K562 (cell line): Measurements from ENCODE around the gene SPTBN4. TPM values are rescaled to one million over a fixed set of nuclear protein-coding genes. Genes with fewer than 3 reads are reported as not detected.

Source experiments
- BACH1 ChIP-seq: fragments of 200-800 bp; sonication (Bioruptor generic); IDR thresholded peaks from 2 replicates; pipeline ENCODE4 v1.6.1; 2016; ENCODE audit warnings: missing genetic modification characterization, missing compliant biosample characterization
- BRD4 ChIP-seq: fragments of 200-600 bp; sonication (generic); IDR thresholded peaks from 2 replicates; pipeline ENCODE4 v1.6.1; 2017; ENCODE audit warnings: inconsistent platforms
- CSDE1 ChIP-seq, 2 experiments: fragments of 450-650 bp; IDR thresholded peaks; 2 replicates each; pipeline ENCODE4 v1.6.1; 2016; ENCODE audit warnings: mild to moderate bottlenecking in 1 of 2
- ETV6 ChIP-seq, 3 experiments: fragments of 150-350 bp in 1 of 3; sonication (generic) in 1 of 3; formaldehyde crosslinking in 1 of 3; IDR thresholded peaks; 2 replicates each; pipeline versions ENCODE4 v1.6.1 to v1.8.0; 2014 to 2022; ENCODE audit warnings: borderline replicate concordance in 2 of 3, low read depth in 2 of 3, antibody characterized with exemption in 1 of 3, low read length in 1 of 3, mild to moderate bottlenecking in 1 of 3, missing genetic modification reagents in 1 of 3
- EZH2 ChIP-seq: IDR thresholded peaks from 2 replicates; pipeline ENCODE4 v1.6.1; 2012; ENCODE audit warnings: low read depth, mild to moderate bottlenecking, inconsistent platforms, low read length, borderline replicate concordance
- HDAC3 ChIP-seq: fragments of 450-650 bp; IDR thresholded peaks from 2 replicates; pipeline ENCODE4 v1.6.1; 2018; ENCODE audit warnings: borderline replicate concordance, mild to moderate bottlenecking, moderate library complexity; ENCODE audit not compliant: partially characterized antibody
- HMG20A ChIP-seq: fragments of 450-650 bp; formaldehyde crosslinking; conservative IDR thresholded peaks from 2 replicates; pipeline ENCODE4 v1.4.0; 2020; ENCODE audit warnings: mild to moderate bottlenecking, mixed read lengths
- MAFF ChIP-seq: IDR thresholded peaks from 2 replicates; pipeline ENCODE4 v1.6.1; 2012; ENCODE audit warnings: low read length, improper control_type of control experiment
- MAFG ChIP-seq: fragments of 450-650 bp; conservative IDR thresholded peaks from 2 replicates; pipeline ENCODE4 v1.6.1; 2016; ENCODE audit warnings: missing genetic modification characterization, missing compliant biosample characterization
- MEF2D ChIP-seq: conservative IDR thresholded peaks from 2 replicates; pipeline ENCODE4 v1.6.1; 2016; ENCODE audit warnings: low read depth, missing genetic modification characterization, missing compliant biosample characterization
- MYNN ChIP-seq, 2 experiments: sonication (generic); formaldehyde crosslinking in 1 of 2; IDR thresholded peaks; 2 replicates each; pipeline versions ENCODE4 v1.5.0 to v1.6.1; 2016 to 2020; ENCODE audit warnings: antibody characterized with exemption in 1 of 2, missing genetic modification reagents in 1 of 2
- PHB2 ChIP-seq: fragments of 450-650 bp; IDR thresholded peaks from 2 replicates; pipeline ENCODE4 v1.6.1; 2017; ENCODE audit warnings: low read depth
- PRMT5 ChIP-seq: sonication (generic); formaldehyde crosslinking; IDR thresholded peaks from 2 replicates; pipeline ENCODE4 v1.5.0; 2020; ENCODE audit warnings: missing genetic modification reagents
- TCF3 ChIP-seq: sonication (generic); formaldehyde crosslinking; IDR thresholded peaks from 2 replicates; pipeline ENCODE4 v1.4.0; 2020; ENCODE audit warnings: mild to moderate bottlenecking, missing genetic modification reagents
- ZNF239 ChIP-seq: fragments of 250-450 bp; sonication (Bioruptor Pico); IDR thresholded peaks from 2 replicates; pipeline ENCODE4 v1.4.0; 2020; ENCODE audit warnings: mild to moderate bottlenecking
- ZNF274 ChIP-seq: IDR thresholded peaks from 2 replicates; pipeline ENCODE4 v1.6.1; 2011; ENCODE audit warnings: low read depth, mild to moderate bottlenecking, low read length, moderate library complexity, borderline replicate concordance
- ZNF584 ChIP-seq: fragments of 200-800 bp; sonication (Bioruptor generic); IDR thresholded peaks from 2 replicates; pipeline ENCODE4 v1.6.1; 2016; ENCODE audit warnings: low read depth, mild to moderate bottlenecking, missing genetic modification characterization, missing compliant biosample characterization
- polyA plus RNA-seq, 8 experiments: library from polyadenylated mRNA; depleted of rRNA in 4 of 8; stranded (reverse) in 5 of 8; unstranded in 3 of 8; fragments of >200 nt; fragmentation: Nextera tagmentation in 2 of 8; fragmentation: Illumina TruSeq in 1 of 8; extraction: Ambion mirVana in 2 of 8; extraction: Trizol in 1 of 8; gene quantifications; 2 replicates each; pipeline versions ENCODE4 v1.2.1 to v1.2.3, GENCODE V29; 2011 to 2014; ENCODE audit warnings: inconsistent platforms in 1 of 8, missing spikeins in 1 of 8
- total RNA-seq, 7 experiments: library from RNA; depleted of rRNA in 6 of 7; stranded (reverse); fragments of >200 nt in 6 of 7; fragmentation: Illumina TruSeq in 2 of 7; extraction: Trizol in 2 of 7; gene quantifications; 2 replicates each; pipeline versions ENCODE4 v1.2.1 to v1.2.3, GENCODE V29; 2011 to 2021; ENCODE audit warnings: low replicate concordance in 1 of 7
- TF ChIP-seq, protein P1 (sequence below): fragments of 450-650 bp; formaldehyde crosslinking; IDR thresholded peaks from 2 replicates; pipeline ENCODE4 v1.4.0; 2020; ENCODE audit warnings: mild to moderate bottlenecking, moderate library complexity
- TF ChIP-seq, protein P2 (sequence below): fragments of 250-450 bp; sonication (Bioruptor Pico); IDR thresholded peaks from 2 replicates; pipeline ENCODE4 v1.4.0; 2020; ENCODE audit warnings: mild to moderate bottlenecking
- TF ChIP-seq, protein P3 (sequence below): sonication (generic); formaldehyde crosslinking; IDR thresholded peaks from 2 replicates; pipeline ENCODE4 v1.8.0; 2023; ENCODE audit warnings: missing genetic modification reagents, mild to moderate bottlenecking, borderline replicate concordance

The SPTBN4 gene
- total and polyA plus RNA-seq, 9 of the 15 experiments (the other 6 are each of a cell fraction or from before 2014, with no cell fraction given) = 0.01 to 1.5 (median 0.86) TPM

DNA sequence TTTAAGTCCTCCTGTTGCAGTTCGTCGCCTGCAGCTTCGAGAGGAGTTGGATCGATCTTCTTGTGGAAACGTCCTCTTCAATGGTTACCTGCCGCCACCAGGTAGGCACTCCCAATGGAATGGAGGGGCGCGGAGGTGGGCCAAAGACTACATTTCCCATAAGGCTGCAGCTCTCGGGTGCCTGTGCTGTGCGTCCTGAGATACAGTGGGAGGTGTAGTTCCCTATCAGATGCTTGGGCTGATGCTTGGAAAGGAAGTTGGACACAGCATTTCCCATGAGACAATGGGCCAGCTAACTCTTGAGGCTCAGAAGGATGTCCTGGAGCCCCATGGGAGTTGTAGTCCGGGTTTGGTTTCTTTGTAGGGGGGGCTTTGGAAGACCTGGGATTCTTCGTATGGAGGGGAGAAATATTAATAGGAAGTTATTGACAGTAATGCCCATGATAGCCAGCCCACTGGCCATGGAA, 111.7 kb downstream of the SPTBN4 start (continued):
- no peak for TF ChIP-seq HDAC3
- TF ChIP-seq MAFG (tag) = no peak
- TF ChIP-seq MYNN (IDR thresholded peaks at IDR 0.05) = no peak
- TF ChIP-seq MYNN (CRISPR knock-in tag; IDR thresholded peaks at IDR 0.05) = no peak
- no peak for TF ChIP-seq PRMT5 (CRISPR knock-in tag)
- TF ChIP-seq BACH1 = 0 out of 2 replicates have a peak, but pooled peaks have one; percentile 52
- TF ChIP-seq, protein P1, sequence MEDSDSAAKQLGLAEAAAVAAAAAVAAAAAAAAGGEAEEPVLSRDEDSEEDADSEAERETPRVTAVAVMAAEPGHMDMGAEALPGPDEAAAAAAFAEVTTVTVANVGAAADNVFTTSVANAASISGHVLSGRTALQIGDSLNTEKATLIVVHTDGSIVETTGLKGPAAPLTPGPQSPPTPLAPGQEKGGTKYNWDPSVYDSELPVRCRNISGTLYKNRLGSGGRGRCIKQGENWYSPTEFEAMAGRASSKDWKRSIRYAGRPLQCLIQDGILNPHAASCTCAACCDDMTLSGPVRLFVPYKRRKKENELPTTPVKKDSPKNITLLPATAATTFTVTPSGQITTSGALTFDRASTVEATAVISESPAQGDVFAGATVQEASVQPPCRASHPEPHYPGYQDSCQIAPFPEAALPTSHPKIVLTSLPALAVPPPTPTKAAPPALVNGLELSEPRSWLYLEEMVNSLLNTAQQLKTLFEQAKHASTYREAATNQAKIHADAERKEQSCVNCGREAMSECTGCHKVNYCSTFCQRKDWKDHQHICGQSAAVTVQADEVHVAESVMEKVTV (CRISPR knock-in tag) = no peak
- no peak for TF ChIP-seq PHB2
- TF ChIP-seq, protein P2, sequence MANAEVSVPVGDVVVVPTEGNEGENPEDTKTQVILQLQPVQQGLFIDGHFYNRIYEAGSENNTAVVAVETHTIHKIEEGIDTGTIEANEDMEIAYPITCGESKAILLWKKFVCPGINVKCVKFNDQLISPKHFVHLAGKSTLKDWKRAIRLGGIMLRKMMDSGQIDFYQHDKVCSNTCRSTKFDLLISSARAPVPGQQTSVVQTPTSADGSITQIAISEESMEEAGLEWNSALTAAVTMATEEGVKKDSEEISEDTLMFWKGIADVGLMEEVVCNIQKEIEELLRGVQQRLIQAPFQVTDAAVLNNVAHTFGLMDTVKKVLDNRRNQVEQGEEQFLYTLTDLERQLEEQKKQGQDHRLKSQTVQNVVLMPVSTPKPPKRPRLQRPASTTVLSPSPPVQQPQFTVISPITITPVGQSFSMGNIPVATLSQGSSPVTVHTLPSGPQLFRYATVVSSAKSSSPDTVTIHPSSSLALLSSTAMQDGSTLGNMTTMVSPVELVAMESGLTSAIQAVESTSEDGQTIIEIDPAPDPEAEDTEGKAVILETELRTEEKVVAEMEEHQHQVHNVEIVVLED (CRISPR knock-in tag) = no peak; the same call in 1 of the 2 replicates
- TF ChIP-seq ZNF274 = no peak
- TF ChIP-seq CSDE1 (IDR thresholded peaks at IDR 0.05) = no peak
- no peak for TF ChIP-seq MEF2D (tag)
- no peak for TF ChIP-seq TCF3
- TF ChIP-seq, protein P3, sequence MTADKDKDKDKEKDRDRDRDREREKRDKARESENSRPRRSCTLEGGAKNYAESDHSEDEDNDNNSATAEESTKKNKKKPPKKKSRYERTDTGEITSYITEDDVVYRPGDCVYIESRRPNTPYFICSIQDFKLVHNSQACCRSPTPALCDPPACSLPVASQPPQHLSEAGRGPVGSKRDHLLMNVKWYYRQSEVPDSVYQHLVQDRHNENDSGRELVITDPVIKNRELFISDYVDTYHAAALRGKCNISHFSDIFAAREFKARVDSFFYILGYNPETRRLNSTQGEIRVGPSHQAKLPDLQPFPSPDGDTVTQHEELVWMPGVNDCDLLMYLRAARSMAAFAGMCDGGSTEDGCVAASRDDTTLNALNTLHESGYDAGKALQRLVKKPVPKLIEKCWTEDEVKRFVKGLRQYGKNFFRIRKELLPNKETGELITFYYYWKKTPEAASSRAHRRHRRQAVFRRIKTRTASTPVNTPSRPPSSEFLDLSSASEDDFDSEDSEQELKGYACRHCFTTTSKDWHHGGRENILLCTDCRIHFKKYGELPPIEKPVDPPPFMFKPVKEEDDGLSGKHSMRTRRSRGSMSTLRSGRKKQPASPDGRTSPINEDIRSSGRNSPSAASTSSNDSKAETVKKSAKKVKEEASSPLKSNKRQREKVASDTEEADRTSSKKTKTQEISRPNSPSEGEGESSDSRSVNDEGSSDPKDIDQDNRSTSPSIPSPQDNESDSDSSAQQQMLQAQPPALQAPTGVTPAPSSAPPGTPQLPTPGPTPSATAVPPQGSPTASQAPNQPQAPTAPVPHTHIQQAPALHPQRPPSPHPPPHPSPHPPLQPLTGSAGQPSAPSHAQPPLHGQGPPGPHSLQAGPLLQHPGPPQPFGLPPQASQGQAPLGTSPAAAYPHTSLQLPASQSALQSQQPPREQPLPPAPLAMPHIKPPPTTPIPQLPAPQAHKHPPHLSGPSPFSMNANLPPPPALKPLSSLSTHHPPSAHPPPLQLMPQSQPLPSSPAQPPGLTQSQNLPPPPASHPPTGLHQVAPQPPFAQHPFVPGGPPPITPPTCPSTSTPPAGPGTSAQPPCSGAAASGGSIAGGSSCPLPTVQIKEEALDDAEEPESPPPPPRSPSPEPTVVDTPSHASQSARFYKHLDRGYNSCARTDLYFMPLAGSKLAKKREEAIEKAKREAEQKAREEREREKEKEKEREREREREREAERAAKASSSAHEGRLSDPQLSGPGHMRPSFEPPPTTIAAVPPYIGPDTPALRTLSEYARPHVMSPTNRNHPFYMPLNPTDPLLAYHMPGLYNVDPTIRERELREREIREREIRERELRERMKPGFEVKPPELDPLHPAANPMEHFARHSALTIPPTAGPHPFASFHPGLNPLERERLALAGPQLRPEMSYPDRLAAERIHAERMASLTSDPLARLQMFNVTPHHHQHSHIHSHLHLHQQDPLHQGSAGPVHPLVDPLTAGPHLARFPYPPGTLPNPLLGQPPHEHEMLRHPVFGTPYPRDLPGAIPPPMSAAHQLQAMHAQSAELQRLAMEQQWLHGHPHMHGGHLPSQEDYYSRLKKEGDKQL (CRISPR knock-in tag) = no peak
- TF ChIP-seq ZNF584 (CRISPR knock-in tag) = peak; percentile 67; the same call in 1 of the 2 replicates
- TF ChIP-seq ZNF239 (CRISPR knock-in tag) = no peak; the same call in 1 of the 2 replicates
- no peak for TF ChIP-seq ETV6 (IDR thresholded peaks at IDR 0.05; ENCODE audit: borderline replicate concordance in 1 of 2, low read depth in 2 of 2, low read length in 1 of 2)
- TF ChIP-seq ETV6 (CRISPR knock-in tag; IDR thresholded peaks at IDR 0.05; ENCODE audit: borderline replicate concordance) = no peak
- no peak for TF ChIP-seq HMG20A (CRISPR knock-in tag)
- peak; percentile 6; the same call in 1 of the 2 replicates for TF ChIP-seq MAFF
- no peak for TF ChIP-seq EZH2
- no peak for TF ChIP-seq BRD4
